Fibroblast of skin of right biceps (primary cell): ENCODE results near the gene SNAPC4.
"Not testable (repeated sequence)": the region's sequence is repeated elsewhere in the genome, so short reads cannot be mapped to it uniquely, and the experiment has no call there.

Experiments
- DNase-seq: peaks from one replicate; pipeline ENCODE4 v3.0.0-alpha.2; 2013

SNAPC4 gene

GRCh38 chr9:136409557-136410455 lies 9.8 kb upstream of the SNAPC4 start:
- peak; percentile 35 for DNase-seq

DNA sequence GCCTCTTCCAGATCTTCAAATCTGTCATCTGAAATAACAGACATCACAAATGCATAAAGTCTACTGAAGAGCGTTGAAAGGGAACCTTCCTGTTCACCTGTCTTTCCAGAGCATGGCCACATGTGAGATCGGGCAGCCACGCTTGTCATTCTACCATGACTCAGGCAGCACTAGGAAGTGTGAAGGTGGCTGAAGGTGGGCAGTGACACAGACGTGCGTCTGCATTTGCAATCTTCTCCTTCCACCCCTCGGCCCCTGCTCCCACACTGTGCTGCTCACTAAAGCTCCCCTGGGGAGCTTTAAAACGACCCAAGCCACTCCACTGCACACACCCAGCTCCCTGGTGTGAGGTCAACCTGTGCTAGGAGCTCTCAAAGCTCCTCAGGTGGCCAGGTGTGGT lies 7.9 kb upstream of the SNAPC4 start:
- no peak for DNase-seq

- not testable (repeated sequence) for DNase-seq
Observed at GRCh38 chr9:136407061-136407460, 7.1 kb upstream of the SNAPC4 start.

GRCh38 chr9:136405904-136406303 lies 5.9 kb upstream of the SNAPC4 start:
- not testable (repeated sequence) for DNase-seq

GRCh38 chr9:136405481-136405880 lies 5.5 kb upstream of the SNAPC4 start:
- no peak for DNase-seq

- DNase-seq = no peak
Observed at GRCh38 chr9:136404801-136405136, 4.8 kb upstream of the SNAPC4 start.

DNA sequence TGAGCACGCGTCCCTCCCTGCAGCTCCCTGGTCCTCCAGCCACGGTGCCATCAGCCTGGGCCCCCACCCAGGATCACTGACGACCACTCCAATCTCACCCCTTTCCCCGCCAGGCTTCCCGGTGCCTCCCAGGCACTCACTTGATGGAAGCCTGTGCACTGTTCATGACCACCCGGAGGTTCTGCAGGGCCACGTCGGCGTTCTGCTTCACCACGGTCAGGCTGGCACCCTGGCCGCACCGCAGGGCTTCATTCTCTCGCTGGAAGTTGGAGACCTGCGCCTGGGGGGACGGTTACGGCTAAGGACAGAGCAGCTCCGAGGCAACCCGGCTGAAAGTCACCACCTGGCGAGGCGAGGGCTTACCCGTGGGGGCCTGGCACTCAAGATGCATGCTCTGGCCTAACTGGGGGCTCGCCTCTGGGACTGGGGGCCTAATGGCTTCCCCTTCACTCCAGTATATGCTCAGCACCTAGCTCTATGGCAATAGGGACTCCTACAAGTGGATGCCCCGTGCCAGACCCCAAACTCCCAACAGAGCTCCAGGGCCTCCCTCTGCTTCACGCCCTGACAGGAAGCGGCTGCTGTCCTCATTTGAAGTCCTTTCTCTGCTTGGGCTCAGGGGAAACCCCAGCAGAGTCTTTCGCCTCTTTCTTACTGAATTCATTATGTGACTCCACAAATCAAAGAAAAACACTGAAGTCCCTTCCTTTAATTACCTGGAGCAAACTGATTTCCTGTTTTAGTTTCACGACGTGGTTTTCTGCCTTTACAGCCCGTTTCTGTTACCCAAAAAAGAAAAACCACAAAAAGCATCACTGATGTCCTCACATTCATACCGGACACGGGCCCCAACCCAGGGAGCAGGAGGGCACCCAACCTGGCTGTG lies 4.2 kb upstream of the SNAPC4 start:
- DNase-seq = no peak

DNA sequence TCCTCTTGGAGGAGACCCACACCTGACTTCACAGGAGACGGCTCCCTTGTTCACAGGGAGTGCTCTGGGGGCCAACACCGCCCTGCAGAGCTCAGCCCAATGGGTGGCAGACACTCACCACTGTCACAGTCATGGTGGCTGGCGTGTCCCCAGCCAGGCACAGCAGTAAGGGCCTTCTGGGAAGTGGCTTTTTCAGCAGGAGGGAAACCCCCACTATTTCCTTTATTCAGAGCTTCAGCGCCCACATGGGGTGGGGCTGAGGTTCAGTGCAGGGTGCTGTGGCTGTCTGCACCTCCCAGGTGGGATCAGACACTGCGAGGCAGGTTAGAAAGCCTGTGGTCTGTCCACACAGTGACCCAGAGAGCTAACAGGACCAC lies 3.6 kb upstream of the SNAPC4 start:
- DNase-seq = no peak

GRCh38 chr9:136402067-136402466 lies 2.1 kb upstream of the SNAPC4 start:
- DNase-seq = no peak

DNA sequence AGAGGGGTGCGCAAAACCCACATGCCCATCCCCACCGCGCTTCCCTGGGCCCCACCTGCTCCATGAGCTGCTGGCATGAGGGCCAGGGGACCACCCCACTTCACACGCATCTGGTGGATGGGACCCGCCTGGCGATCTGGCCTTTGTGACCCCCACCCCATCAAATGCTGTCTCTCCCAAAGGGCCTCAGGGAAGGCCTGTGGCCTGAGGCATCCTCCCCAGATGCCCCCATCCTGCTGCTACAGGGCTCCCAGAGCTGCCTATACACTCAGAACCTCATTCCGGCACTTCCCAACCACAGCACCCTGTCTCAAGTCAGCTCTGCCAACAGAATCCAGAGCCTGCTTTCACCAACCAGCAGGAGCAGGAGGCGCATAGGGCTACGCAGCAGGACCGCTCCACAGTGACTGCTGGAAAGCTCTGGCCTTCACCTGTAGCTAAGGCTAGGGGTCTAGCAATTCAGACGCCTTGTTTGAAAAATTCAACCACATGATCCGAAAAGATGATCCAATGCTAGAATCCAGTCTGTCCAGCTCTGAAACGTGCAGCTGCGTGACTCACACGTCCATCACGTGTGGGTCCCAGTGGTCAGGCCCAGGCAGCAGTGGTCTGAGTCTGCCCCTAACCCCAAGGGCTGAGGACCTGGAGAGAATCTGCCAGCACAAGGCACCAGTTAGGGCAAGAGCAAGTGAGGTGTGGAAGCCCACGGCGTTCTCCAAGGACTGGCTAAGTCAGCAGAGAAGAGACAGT lies 1.4 kb upstream of the SNAPC4 start:
- DNase-seq = no peak

GRCh38 chr9:136399176-136400037 lies 563 bp downstream of the SNAPC4 start:
- no peak for DNase-seq

DNA sequence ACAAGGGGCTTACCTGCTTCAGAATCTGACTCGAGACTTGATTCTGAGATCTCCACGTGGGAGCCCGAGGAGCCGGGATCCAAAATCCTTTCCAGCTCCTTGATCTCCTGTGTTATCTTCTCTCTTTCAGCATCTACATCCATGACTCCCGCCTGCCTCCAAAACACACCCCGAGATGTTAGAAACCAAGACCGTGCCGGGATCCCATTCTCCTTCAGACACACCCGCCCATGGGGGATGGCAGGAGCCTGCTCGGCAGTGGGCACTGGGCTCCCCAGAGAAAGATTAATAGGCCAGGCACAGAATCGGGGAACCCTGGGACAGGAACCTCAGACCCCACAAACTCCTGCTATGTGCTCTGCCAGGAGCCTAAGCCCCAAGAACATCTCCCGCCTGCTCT lies 1.7 kb downstream of the SNAPC4 start:
- DNase-seq = no peak

- no peak for DNase-seq
Observed at GRCh38 chr9:136397643-136398042, 2.3 kb downstream of the SNAPC4 start.

GRCh38 chr9:136396219-136396515 lies 3.8 kb downstream of the SNAPC4 start:
- DNase-seq = no peak

DNA sequence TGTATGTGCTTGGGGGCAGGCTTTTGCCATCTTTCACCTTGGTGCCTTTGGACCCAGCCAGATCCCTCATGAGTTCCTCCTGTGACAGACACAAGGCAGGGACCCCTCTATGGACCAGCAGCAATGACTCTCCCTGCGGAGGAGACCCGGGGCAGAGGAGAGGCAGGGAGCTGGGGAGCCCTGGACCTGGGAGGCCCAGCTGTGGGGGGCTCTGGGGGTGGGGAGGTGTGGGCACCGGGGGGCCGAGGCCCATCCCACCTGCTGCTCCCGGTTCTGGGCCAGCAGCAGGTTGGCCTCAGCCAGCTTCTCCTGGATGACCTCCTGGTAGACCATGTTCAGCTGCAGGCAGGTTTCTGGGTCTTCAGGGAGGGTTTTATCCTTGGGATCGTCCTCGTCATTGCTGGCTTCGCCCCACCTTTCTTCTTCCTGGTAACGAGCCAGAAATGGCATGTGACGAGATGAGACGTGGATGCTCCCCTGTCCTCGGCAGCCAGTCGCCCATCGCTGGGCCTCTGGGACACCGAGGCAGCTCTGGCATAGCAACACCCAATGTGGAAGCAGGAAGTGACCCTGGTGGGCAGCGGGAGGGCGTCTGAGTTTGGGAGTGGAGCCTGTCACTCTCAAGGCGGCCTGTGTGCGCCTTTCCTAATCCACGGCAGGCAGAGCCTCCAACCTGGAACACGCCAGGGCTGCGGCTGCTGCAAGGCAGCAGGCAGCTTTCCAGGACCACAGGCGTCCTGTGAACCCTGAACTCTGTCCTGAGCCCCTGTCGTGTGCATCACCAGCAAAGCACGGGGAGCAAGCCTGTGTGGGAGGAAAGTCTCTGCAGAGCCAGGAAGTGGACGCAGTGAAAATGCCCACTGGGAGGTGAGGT lies 4.4 kb downstream of the SNAPC4 start:
- DNase-seq = no peak

- no peak for DNase-seq
Observed at GRCh38 chr9:136395020-136395340, 5.0 kb downstream of the SNAPC4 start.

GRCh38 chr9:136394312-136395019 lies 5.5 kb downstream of the SNAPC4 start:
- DNase-seq = no peak

GRCh38 chr9:136393531-136393930 lies 6.4 kb downstream of the SNAPC4 start:
- no peak for DNase-seq

GRCh38 chr9:136392538-136393449 lies 7.2 kb downstream of the SNAPC4 start:
- DNase-seq = no peak
